Measurements from ENCODE around the gene MSTN. TPM values are rescaled to one million over a fixed set of nuclear protein-coding genes. Genes with fewer than 3 reads are reported as not detected.

Gene MSTN
- total and polyA plus RNA-seq, 4 experiments from 2014 or later, result not detected

DNA sequence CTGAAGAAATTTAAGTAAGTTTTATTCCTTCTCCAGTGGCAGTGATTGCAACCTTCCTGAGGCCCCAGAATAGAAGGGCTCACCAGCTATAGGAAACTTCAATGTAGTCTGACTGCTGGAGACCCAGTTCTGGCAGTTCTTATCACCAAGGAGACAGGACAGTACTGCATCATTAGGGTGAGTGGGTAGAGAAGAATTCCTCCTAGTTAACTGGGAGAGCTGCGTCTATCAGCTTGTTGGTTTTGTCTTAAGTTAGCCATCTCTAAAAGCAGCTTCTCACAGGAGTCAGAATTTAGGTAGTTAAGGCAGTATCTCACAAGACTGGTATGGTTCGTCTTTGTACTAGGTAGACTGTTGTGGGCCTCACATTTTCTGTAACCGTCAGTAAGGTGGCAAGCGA lies 3.3 kb upstream of the MSTN start:
- intact Hi-C loops (cut with micrococcal nuclease), result no loop called here
- Mint-ChIP-seq H3K27ac (no peak overlapping the region), H3K27me3 (peaks cover 0 to 6% of the 10 kb centered on the region in 2 donors), H3K9me3 (peaks cover 0 to 2% (median 0%) of the 10 kb centered on the region in 8 donors), H3K36me3 (no peaks in the 10 kb centered on the region), H3K4me3 (no peak overlapping the region), H3K4me1 (no peaks in the 10 kb centered on the region)
- Histone ChIP-seq H3K4me3 (ENCODE audit: low read length in 2 of 2) (no peak overlapping the region), H3K9me3 (ENCODE audit: control insufficient read depth in 1 of 2, low read length in 2 of 2) (no peaks in the 10 kb centered on the region), H3K27ac (ENCODE audit: low read depth, low read length) (no peak overlapping the region), H3K4me1 (ENCODE audit: insufficient read depth, low read length) (no peaks in the 10 kb centered on the region), H3K27me3 (ENCODE audit: insufficient read depth, low read length) (peaks cover 5% of the 10 kb centered on the region), H3K36me3 (ENCODE audit: insufficient read depth, low read length) (no peaks in the 10 kb centered on the region)
- CTCF ChIA-PET (ENCODE audit: partially characterized antibody), result no interaction called here
- POLR2A ChIA-PET (ENCODE audit: partially characterized antibody), result no interaction called here
- no peak for DNase-seq

DNA sequence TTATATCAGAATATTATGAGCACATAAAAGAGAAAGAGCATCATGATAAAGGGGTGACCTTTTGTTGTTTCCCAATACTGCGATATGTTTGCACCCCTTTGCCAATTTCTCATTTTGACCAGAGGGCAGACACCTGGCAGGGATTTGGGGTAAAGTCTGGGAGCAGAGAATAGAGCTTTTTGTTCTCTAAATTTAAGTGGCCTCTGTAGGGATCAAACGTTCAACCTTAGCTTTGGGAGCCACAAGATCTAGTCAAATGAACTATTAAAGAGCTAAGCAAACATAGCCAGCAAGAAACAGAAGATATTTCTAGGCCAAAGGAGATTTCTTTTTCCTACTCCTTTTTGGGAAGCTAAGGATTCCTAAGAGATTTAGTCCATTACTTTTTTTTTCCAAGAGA lies 1.1 kb upstream of the MSTN start:
- CTCF ChIA-PET (ENCODE audit: partially characterized antibody), result interaction anchor here (0.9 kb wide), 1 partner anchor 403 kb away, joined by 3 read pairs; no protein-coding TSS in a partner anchor
- POLR2A ChIA-PET (ENCODE audit: partially characterized antibody), result no interaction called here
- Histone ChIP-seq H3K4me1 (ENCODE audit: insufficient read depth, low read length) (no peaks in the 10 kb centered on the region), H3K27ac (ENCODE audit: low read depth, low read length) (no peak overlapping the region), H3K27me3 (ENCODE audit: insufficient read depth, low read length) (peaks cover 5% of the 10 kb centered on the region), H3K4me3 (ENCODE audit: low read length in 2 of 2) (no peak overlapping the region), H3K9me3 (ENCODE audit: control insufficient read depth in 1 of 2, low read length in 2 of 2) (no peaks in the 10 kb centered on the region), H3K36me3 (ENCODE audit: insufficient read depth, low read length) (no peaks in the 10 kb centered on the region)
- intact Hi-C loops (cut with micrococcal nuclease), result no loop called here
- no peak for DNase-seq
- Mint-ChIP-seq H3K27ac (no peak overlapping the region), H3K27me3 (peaks cover 0 to 2% of the 10 kb centered on the region in 2 donors), H3K4me3 (no peak overlapping the region), H3K4me1 (no peaks in the 10 kb centered on the region), H3K9me3 (no peaks in the 10 kb centered on the region), H3K36me3 (no peaks in the 10 kb centered on the region)

DNA sequence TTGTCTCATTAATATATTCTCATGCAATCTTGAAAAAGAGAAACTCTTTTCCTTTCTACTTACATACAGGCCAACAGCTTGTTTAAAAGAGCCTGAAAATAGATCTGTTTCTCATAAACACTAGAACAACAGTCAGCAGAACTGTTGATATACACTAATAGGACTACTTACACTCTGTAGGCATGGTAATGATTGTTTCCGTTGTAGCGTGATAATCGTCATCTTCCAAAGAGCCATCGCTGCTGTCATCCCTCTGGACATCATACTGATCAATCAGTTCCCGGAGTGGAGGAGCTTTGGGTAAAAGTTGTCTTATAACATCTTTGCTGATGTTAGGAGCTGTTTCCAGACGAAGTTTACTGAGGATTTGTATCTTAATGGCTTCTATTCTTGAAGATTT lies 476 bp downstream of the MSTN start:
- H3K27me3 ChIP-seq (ENCODE audit: insufficient read depth, low read length), result peaks cover 5% of the 10 kb centered on the region
- intact Hi-C loops (cut with micrococcal nuclease), result no loop called here
- H3K4me3 Mint-ChIP-seq, result no peak overlapping the region
- peaks cover 0 to 1% of the 10 kb centered on the region in 2 donors for H3K27me3 Mint-ChIP-seq
- H3K9me3 ChIP-seq (ENCODE audit: control insufficient read depth in 1 of 2, low read length in 2 of 2), result no peaks in the 10 kb centered on the region
- H3K27ac ChIP-seq (ENCODE audit: low read depth, low read length), result no peak overlapping the region
- no peak for DNase-seq
- no peak overlapping the region for H3K27ac Mint-ChIP-seq
- no peak overlapping the region for H3K4me3 ChIP-seq (ENCODE audit: low read length in 2 of 2)
- no peaks in the 10 kb centered on the region for H3K4me1 ChIP-seq (ENCODE audit: insufficient read depth, low read length)
- CTCF ChIA-PET (ENCODE audit: partially characterized antibody), result no interaction called here
- H3K4me1 Mint-ChIP-seq, result no peaks in the 10 kb centered on the region
- no peaks in the 10 kb centered on the region for H3K9me3 Mint-ChIP-seq
- no peaks in the 10 kb centered on the region for H3K36me3 ChIP-seq (ENCODE audit: insufficient read depth, low read length)
- POLR2A ChIA-PET (ENCODE audit: partially characterized antibody), result no interaction called here
- H3K36me3 Mint-ChIP-seq, result no peaks in the 10 kb centered on the region

DNA sequence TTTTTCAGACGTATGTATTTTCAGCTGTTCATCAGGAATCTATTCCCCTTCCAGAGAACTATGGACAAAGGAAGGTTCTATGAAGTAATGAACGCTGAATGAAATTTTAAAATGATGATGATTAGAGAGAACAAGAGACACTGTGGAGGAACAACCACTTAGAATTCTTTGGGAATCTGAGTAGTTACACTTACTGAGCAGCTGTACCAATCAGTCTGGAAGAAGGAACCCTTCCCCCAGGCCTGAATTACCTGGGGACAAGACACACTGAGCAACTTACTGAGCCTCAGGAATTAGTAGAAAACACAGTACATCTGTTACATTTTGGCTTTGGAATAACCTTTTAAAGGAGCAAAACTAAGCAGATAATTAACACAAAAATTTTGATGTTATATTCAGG lies 1.9 kb downstream of the MSTN start:
- Histone ChIP-seq H3K27ac (ENCODE audit: low read depth, low read length) (no peak overlapping the region), H3K9me3 (ENCODE audit: control insufficient read depth in 1 of 2, low read length in 2 of 2) (no peaks in the 10 kb centered on the region), H3K4me1 (ENCODE audit: insufficient read depth, low read length) (no peaks in the 10 kb centered on the region), H3K27me3 (ENCODE audit: insufficient read depth, low read length) (peaks cover 5% of the 10 kb centered on the region), H3K4me3 (ENCODE audit: low read length in 2 of 2) (no peak overlapping the region), H3K36me3 (ENCODE audit: insufficient read depth, low read length) (no peaks in the 10 kb centered on the region)
- no peaks in the 10 kb centered on the region for H3K9me3 Mint-ChIP-seq
- H3K4me3 Mint-ChIP-seq, result no peak overlapping the region
- no peak for DNase-seq
- H3K36me3 Mint-ChIP-seq, result no peaks in the 10 kb centered on the region
- intact Hi-C loops (cut with micrococcal nuclease), result no loop called here
- no peak overlapping the region for H3K27ac Mint-ChIP-seq
- ChIA-PET POLR2A (ENCODE audit: partially characterized antibody) (no interaction called here), CTCF (ENCODE audit: partially characterized antibody) (interaction anchor here (0.9 kb wide), 1 partner anchor 11 kb away, joined by 3 read pairs; no protein-coding TSS in a partner anchor)
- H3K27me3 Mint-ChIP-seq, result peaks cover 0 to 1% of the 10 kb centered on the region in 2 donors
- no peaks in the 10 kb centered on the region for H3K4me1 Mint-ChIP-seq

DNA sequence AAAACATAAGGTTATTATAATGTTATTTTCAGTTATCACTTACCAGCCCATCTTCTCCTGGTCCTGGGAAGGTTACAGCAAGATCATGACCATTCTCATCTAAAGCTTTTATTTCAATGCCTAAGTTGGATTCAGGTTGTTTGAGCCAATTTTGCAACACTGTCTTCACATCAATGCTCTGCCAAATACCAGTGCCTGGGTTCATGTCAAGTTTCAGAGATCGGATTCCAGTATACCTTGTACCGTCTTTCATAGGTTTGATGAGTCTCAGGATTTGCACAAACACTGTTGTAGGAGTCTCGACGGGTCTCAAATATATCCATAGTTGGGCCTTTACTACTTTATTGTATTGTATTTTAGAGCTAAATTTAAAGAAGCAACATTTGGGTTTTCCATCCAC lies 2.5 kb downstream of the MSTN start:
- H3K27ac Mint-ChIP-seq, result no peak overlapping the region
- H3K9me3 Mint-ChIP-seq, result no peaks in the 10 kb centered on the region
- no peaks in the 10 kb centered on the region for H3K36me3 ChIP-seq (ENCODE audit: insufficient read depth, low read length)
- H3K4me1 ChIP-seq (ENCODE audit: insufficient read depth, low read length), result no peaks in the 10 kb centered on the region
- H3K9me3 ChIP-seq (ENCODE audit: control insufficient read depth in 1 of 2, low read length in 2 of 2), result no peaks in the 10 kb centered on the region
- H3K4me3 ChIP-seq (ENCODE audit: low read length in 2 of 2), result no peak overlapping the region
- no peak overlapping the region for H3K4me3 Mint-ChIP-seq
- H3K27ac ChIP-seq (ENCODE audit: low read depth, low read length), result no peak overlapping the region
- peaks cover 0 to 1% of the 10 kb centered on the region in 2 donors for H3K27me3 Mint-ChIP-seq
- ChIA-PET POLR2A (ENCODE audit: partially characterized antibody) (no interaction called here), CTCF (ENCODE audit: partially characterized antibody) (interaction anchor here (0.9 kb wide), 1 partner anchor 12 kb away, joined by 3 read pairs; no protein-coding TSS in a partner anchor)
- H3K27me3 ChIP-seq (ENCODE audit: insufficient read depth, low read length), result peaks cover 5% of the 10 kb centered on the region
- H3K4me1 Mint-ChIP-seq, result no peaks in the 10 kb centered on the region
- intact Hi-C loops (cut with micrococcal nuclease), result no loop called here
- DNase-seq, result no peak
- no peaks in the 10 kb centered on the region for H3K36me3 Mint-ChIP-seq

DNA sequence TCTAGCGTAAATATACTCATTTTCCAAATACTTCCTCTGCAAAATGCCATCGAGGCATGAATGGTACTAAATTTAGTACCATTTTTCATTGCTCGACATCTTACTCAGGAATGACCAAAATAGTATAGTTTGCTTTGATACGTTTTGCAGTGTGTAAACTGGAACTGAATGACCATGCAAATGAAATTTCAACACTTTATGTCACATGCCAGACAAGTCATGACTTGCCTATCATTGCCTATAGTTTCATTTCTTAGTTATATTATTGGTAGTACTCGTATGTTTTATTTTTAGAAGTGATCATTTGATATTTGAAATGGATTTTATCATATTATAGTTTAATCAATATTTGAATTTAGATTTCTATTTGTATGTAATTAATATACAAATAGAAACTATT lies 9.1 kb downstream of the MSTN start:
- POLR2A ChIA-PET (ENCODE audit: partially characterized antibody), result no interaction called here
- H3K27me3 ChIP-seq (ENCODE audit: insufficient read depth, low read length), result no peaks in the 10 kb centered on the region
- H3K9me3 ChIP-seq (ENCODE audit: control insufficient read depth in 1 of 2, low read length in 2 of 2), result no peaks in the 10 kb centered on the region
- intact Hi-C loops (cut with micrococcal nuclease), result no loop called here
- no peak overlapping the region for H3K4me3 ChIP-seq (ENCODE audit: low read length in 2 of 2)
- DNase-seq, result no peak
- Mint-ChIP-seq H3K27me3 (peaks cover 0 to 1% of the 10 kb centered on the region in 2 donors), H3K4me3 (no peak overlapping the region), H3K4me1 (no peaks in the 10 kb centered on the region), H3K27ac (no peak overlapping the region), H3K9me3 (no peaks in the 10 kb centered on the region), H3K36me3 (no peaks in the 10 kb centered on the region)
- H3K36me3 ChIP-seq (ENCODE audit: insufficient read depth, low read length), result no peaks in the 10 kb centered on the region
- no peaks in the 10 kb centered on the region for H3K4me1 ChIP-seq (ENCODE audit: insufficient read depth, low read length)
- no peak overlapping the region for H3K27ac ChIP-seq (ENCODE audit: low read depth, low read length)
- CTCF ChIA-PET (ENCODE audit: partially characterized antibody), result no interaction called here

DNA sequence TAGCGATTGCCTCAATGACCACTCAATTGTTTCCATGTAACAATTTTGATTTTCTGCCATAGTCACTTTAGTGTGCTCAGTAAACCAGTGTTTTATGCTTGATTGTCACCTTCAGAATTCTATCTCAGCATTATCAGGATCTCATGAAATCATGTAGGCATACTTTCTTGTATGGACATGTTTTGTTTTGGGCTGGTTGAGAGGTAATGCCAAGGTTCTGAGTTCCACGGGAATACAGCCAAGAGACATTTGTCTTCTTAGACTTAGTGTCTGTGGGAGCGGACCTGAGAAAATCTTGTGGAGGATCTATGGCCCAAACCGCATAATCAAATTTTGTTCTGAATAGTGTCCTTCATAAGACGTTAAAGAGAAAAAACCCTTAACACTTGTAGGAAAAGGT lies 10.2 kb downstream of the MSTN start:
- CTCF ChIA-PET (ENCODE audit: partially characterized antibody), result no interaction called here
- intact Hi-C loops (cut with micrococcal nuclease), result no loop called here

DNA sequence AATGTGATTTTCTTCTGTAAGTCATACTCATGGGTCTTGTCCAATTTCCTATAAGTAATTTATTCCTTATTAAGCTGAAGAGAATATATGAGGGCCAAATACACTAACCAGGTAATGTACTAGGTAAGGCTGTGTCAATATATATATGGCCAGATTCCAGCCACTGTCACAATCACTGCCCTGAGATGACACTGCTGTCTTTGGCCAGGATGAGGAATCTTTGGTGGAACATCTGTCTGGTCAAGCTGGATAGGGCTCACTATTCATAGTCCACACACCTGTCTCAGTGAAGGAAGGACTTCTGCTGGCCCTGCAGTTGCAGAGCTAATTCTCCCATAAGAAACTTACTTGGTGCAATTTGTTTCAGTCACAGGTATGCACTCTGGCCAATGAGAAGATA lies 11.3 kb downstream of the MSTN start:
- Mint-ChIP-seq H3K36me3 (no peaks in the 10 kb centered on the region), H3K27me3 (peaks cover 2 to 7% of the 10 kb centered on the region in 2 donors), H3K27ac (no peak overlapping the region), H3K4me1 (no peaks in the 10 kb centered on the region), H3K9me3 (no peaks in the 10 kb centered on the region), H3K4me3 (no peak overlapping the region)
- no peaks in the 10 kb centered on the region for H3K9me3 ChIP-seq (ENCODE audit: control insufficient read depth in 1 of 2, low read length in 2 of 2)
- no peaks in the 10 kb centered on the region for H3K4me1 ChIP-seq (ENCODE audit: insufficient read depth, low read length)
- no peaks in the 10 kb centered on the region for H3K27me3 ChIP-seq (ENCODE audit: insufficient read depth, low read length)
- no peaks in the 10 kb centered on the region for H3K36me3 ChIP-seq (ENCODE audit: insufficient read depth, low read length)
- ChIA-PET CTCF (ENCODE audit: partially characterized antibody) (no interaction called here), POLR2A (ENCODE audit: partially characterized antibody) (no interaction called here)
- H3K4me3 ChIP-seq (ENCODE audit: low read length in 2 of 2), result no peak overlapping the region
- DNase-seq, result no peak
- intact Hi-C loops (cut with micrococcal nuclease), result no loop called here
- no peak overlapping the region for H3K27ac ChIP-seq (ENCODE audit: low read depth, low read length)

More for the DNA sequence above, 10.2 kb downstream of the MSTN start:
- Histone ChIP-seq H3K27ac (ENCODE audit: low read depth, low read length) (no peak overlapping the region), H3K4me1 (ENCODE audit: insufficient read depth, low read length) (no peaks in the 10 kb centered on the region), H3K27me3 (ENCODE audit: insufficient read depth, low read length) (no peaks in the 10 kb centered on the region), H3K9me3 (ENCODE audit: control insufficient read depth in 1 of 2, low read length in 2 of 2) (no peaks in the 10 kb centered on the region), H3K36me3 (ENCODE audit: insufficient read depth, low read length) (no peaks in the 10 kb centered on the region), H3K4me3 (ENCODE audit: low read length in 2 of 2) (no peak overlapping the region)
- Mint-ChIP-seq H3K4me1 (no peaks in the 10 kb centered on the region), H3K27ac (no peak overlapping the region), H3K36me3 (no peaks in the 10 kb centered on the region), H3K9me3 (no peaks in the 10 kb centered on the region), H3K27me3 (peaks cover 2 to 4% of the 10 kb centered on the region in 2 donors), H3K4me3 (no peak overlapping the region)
- POLR2A ChIA-PET (ENCODE audit: partially characterized antibody), result no interaction called here
- DNase-seq, result no peak
